ENCODE data around the gene RUSC1.
A peak's percentile ranks its signal among the peaks of the same experiment; 100 is the strongest.

Gene RUSC1

GRCh38 chr1:155339515-155340097, 18.9 kb downstream of the RUSC1 start:
- H3K27ac ChIP-seq = no peak overlapping the region
- H3K27me3 ChIP-seq (replicated peaks) = no peaks in the 10 kb centered on the region
- no peak for DNase-seq
- H3K4me3 ChIP-seq (ENCODE audit: low read depth, low read length) = no peak overlapping the region
- in situ Hi-C loops (cut with HindIII; ENCODE audit: low pct_ligation_motif_present, low sequenced_read_pairs) = loop anchor here (25.0 kb wide), 1 partner anchor 173 kb away; no protein-coding TSS in a partner anchor
- H3K36me3 ChIP-seq (replicated peaks) = peaks cover 72% of the 10 kb centered on the region
- no peak for TF ChIP-seq CTCF (IDR thresholded peaks at IDR 0.05; ENCODE audit: low read depth, low read length, missing control alignments)

- Histone ChIP-seq H3K27ac (no peak overlapping the region), H3K4me3 (ENCODE audit: low read depth, low read length) (no peak overlapping the region), H3K36me3 (replicated peaks) (peaks cover 77% of the 10 kb centered on the region), H3K27me3 (replicated peaks) (no peaks in the 10 kb centered on the region)
- in situ Hi-C loops (cut with HindIII; ENCODE audit: low pct_ligation_motif_present, low sequenced_read_pairs) = loop anchor here (25.0 kb wide), 1 partner anchor 169 kb away; no protein-coding TSS in a partner anchor
- no peak for TF ChIP-seq CTCF (IDR thresholded peaks at IDR 0.05; ENCODE audit: low read depth, low read length, missing control alignments)
- no peak for DNase-seq
Observed at GRCh38 chr1:155342842-155343241, 22.1 kb downstream of the RUSC1 start.

- H3K27me3 ChIP-seq (replicated peaks) = no peaks in the 10 kb centered on the region
- peaks cover 56% of the 10 kb centered on the region for H3K36me3 ChIP-seq (replicated peaks)
Observed at GRCh38 chr1:155352631-155353030, 31.9 kb downstream of the RUSC1 start.

GRCh38 chr1:155360051-155360450, 39.4 kb downstream of the RUSC1 start:
- H3K36me3 ChIP-seq (replicated peaks) = peaks cover 34% of the 10 kb centered on the region
- no peak overlapping the region for H3K4me3 ChIP-seq (ENCODE audit: low read depth, low read length)
- TF ChIP-seq CTCF (IDR thresholded peaks at IDR 0.05; ENCODE audit: low read depth, low read length, missing control alignments) = no peak
- in situ Hi-C loops (cut with HindIII; ENCODE audit: low pct_ligation_motif_present, low sequenced_read_pairs) = no loop called here
- DNase-seq = no peak
- no peak overlapping the region for H3K27ac ChIP-seq
- H3K27me3 ChIP-seq (replicated peaks) = no peaks in the 10 kb centered on the region

More at GRCh38 chr1:155352631-155353030, 31.9 kb downstream of the RUSC1 start:
- Histone ChIP-seq H3K27ac (no peak overlapping the region), H3K4me3 (ENCODE audit: low read depth, low read length) (no peak overlapping the region)
- DNase-seq = no peak
- TF ChIP-seq CTCF (IDR thresholded peaks at IDR 0.05; ENCODE audit: low read depth, low read length, missing control alignments) = no peak
- in situ Hi-C loops (cut with HindIII; ENCODE audit: low pct_ligation_motif_present, low sequenced_read_pairs) = no loop called here

GRCh38 chr1:155379180-155379579, 58.5 kb downstream of the RUSC1 start:
- Histone ChIP-seq H3K4me3 (ENCODE audit: low read depth, low read length) (no peak overlapping the region), H3K36me3 (replicated peaks) (peaks cover 24% of the 10 kb centered on the region), H3K27me3 (replicated peaks) (no peaks in the 10 kb centered on the region), H3K27ac (peak overlapping the region; percentile 77)
- peak; percentile 1 for DNase-seq
- TF ChIP-seq CTCF (IDR thresholded peaks at IDR 0.05; ENCODE audit: low read depth, low read length, missing control alignments) = no peak
- in situ Hi-C loops (cut with HindIII; ENCODE audit: low pct_ligation_motif_present, low sequenced_read_pairs) = no loop called here

- Histone ChIP-seq H3K36me3 (replicated peaks) (peaks cover 20% of the 10 kb centered on the region), H3K4me3 (ENCODE audit: low read depth, low read length) (no peak overlapping the region), H3K27ac (peak overlapping the region; percentile 77), H3K27me3 (replicated peaks) (no peaks in the 10 kb centered on the region)
- no peak for TF ChIP-seq CTCF (IDR thresholded peaks at IDR 0.05; ENCODE audit: low read depth, low read length, missing control alignments)
- peak; percentile 62 for DNase-seq
- in situ Hi-C loops (cut with HindIII; ENCODE audit: low pct_ligation_motif_present, low sequenced_read_pairs) = no loop called here
Observed at GRCh38 chr1:155379631-155380090, 59.0 kb downstream of the RUSC1 start.
